Left cardiac atrium (tissue), 4 donors: ENCODE data around the gene HOXB9. TPM values are rescaled to one million over a fixed set of nuclear protein-coding genes. Genes with fewer than 3 reads are reported as not detected.

ENCODE experiments used
- ATAC-seq, 2 donors: fragments of 200-7000 bp; cut with Tn5 transposase; one replicate each; pipeline ENCODE4 v1.9.1; 2020; ENCODE audit warnings: mild to moderate bottlenecking in 2 of 2, moderate library complexity in 2 of 2
- DNase-seq: peaks from one replicate; pipeline ENCODE4 v3.0.0-alpha.2; 2020
- intact Hi-C, 2 donors: fragments of 100-400 bp; cut with DNase I; formaldehyde crosslinking; loops; one replicate each; pipeline versions ENCODE4 v1.14.1 to v1.15.1; 2022 to 2023
- total RNA-seq, 2 donors: library from RNA; stranded (reverse); fragmentation: NEBNext Ultra II Directional; extraction: Animal tissue kit (Norgen Biotek cat#: 25700); gene quantifications; one replicate each; pipeline ENCODE4 v1.2.1, GENCODE V29; 2021
- donor health status: DM: no; HTN: yes; CAD: no.
- donor health status: DM: no; HTN: yes; CAD: no; lungs with severe emphysema.
- donor health status: DM: yes; HTN: yes; CAD: no.
- donor health status: Dilated cardiomyopathy.

The HOXB9 gene
- total RNA-seq, 2 donors from 2014 or later, result not detected

- intact Hi-C loops, result no loop called here
- DNase-seq (no peak), ATAC-seq (no peak)
These were observed 1.0 kb upstream of the HOXB9 start for GRCh38 chr17:48627118-48627597.

DNA sequence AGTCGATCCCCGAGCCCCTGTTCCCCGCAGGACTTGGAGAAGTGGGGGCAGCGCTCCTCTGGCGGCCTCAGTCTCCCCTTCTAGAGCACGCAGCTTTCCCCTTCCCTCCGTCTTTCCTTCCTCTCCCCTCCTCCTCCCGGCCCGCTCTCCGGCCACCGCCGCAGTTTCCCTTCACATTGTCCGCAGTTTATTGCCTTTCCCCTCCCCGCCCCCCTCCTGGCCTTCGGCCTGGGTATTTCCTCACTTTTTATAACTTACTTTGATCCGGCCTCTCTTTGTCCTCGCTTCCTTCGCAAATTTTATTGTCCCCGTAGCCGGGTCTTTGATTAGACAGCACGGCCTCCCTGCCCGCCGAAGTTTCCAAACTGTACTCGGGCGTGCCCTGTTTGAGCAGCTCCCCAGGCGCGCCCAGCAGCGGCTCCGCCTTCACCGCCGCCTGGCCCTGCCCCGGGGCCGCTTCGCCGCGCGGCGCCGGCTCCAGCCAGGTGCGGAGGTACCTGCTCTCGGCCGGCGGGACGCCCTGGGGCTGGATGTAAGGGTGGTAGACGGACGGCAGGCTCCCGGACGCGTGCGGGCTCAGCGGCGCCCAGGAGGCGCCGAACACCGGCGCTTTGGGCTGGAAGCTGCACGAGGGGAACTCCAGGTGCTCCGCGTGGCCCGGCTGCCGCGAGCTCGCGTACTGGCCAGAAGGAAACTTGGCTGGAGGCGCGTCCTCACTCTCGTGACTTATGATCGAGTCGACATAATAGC is 488 bp downstream of the HOXB9 start:
- peak; percentile 58 to 78 for ATAC-seq
- intact Hi-C loops, result no loop called here
- no peak for DNase-seq

- DNase-seq, result no peak
- intact Hi-C loops, result no loop called here
These were observed 1.3 kb downstream of the HOXB9 start for GRCh38 chr17:48624544-48625494.

DNA sequence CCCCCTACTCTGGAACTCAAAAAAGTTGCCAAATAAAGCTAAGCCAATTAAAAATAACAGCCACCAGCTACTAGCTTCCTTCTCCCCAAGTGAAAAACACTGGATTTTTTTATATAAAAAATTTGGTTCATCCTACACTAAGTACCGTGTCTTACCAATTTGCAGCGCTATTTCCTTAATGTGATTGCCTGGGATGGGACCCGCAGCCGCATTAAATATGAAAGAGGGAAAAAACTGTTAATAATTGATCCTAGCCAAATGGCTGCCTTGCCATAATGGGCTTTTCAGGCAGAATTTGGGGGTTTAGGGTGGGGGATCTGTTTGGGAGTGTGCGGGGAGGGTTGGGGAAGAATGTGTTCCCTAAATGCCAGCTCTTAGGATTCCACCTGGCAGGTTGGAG is 2.0 kb downstream of the HOXB9 start:
- ATAC-seq, result no peak
- intact Hi-C loops, result no loop called here
- DNase-seq, result no peak

More at GRCh38 chr17:48624544-48625494, 1.3 kb downstream of the HOXB9 start:
- peak; percentile 48 for ATAC-seq

- DNase-seq, result no peak
- no peak for ATAC-seq
- intact Hi-C loops, result no loop called here
These were observed 2.6 kb downstream of the HOXB9 start for GRCh38 chr17:48623583-48623982.

GRCh38 chr17:48622857-48623256 is 3.3 kb downstream of the HOXB9 start:
- no peak for ATAC-seq

GRCh38 chr17:48621410-48622392 is 4.5 kb downstream of the HOXB9 start:
- ATAC-seq, result no peak
- DNase-seq, result no peak
- intact Hi-C loops, result no loop called here

More at GRCh38 chr17:48622857-48623256, 3.3 kb downstream of the HOXB9 start:
- intact Hi-C loops, result no loop called here
- no peak for DNase-seq

DNA sequence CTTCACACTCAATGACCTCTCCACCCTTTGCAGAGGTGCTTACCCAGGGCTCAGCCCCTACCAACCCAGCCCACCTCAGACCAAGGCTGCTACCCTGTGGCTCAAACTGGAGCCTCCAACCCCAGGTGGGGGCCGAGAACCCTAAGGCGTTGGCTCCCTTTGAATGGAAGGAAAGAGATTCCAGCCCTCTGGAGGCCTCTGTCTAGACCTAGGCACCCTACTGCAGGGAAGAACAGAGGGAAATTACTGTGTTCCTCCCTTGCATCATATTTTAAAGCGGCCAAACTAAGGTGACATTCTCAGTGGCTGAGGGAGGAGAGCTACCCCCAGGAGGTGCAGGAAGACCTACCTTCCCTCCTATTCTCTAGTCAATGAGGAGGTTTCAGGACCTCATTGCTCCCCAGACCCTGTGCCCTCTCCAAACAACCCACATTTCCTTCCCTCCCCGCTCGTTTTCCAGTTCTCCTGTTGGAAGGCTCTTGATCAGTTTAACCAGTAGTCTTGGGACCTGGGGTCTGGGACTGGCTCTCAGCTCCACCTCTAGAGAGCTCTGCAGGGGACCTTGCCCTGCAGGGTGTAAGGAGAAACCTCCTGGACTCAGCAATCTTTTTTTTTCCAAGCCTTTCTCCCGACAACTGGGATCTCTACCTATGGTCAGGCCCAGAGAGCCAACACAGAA is 5.6 kb downstream of the HOXB9 start:
- ATAC-seq (no peak), DNase-seq (no peak)
- intact Hi-C loops, result no loop called here

- intact Hi-C loops, result loop anchor here (5.0 to 10.0 kb wide), 3 partner anchors 285 to 595 kb away; no protein-coding TSS in a partner anchor
- ATAC-seq, result no peak
- no peak for DNase-seq
These were observed 6.2 kb downstream of the HOXB9 start for GRCh38 chr17:48619826-48620449.

- DNase-seq (peak; percentile 84), ATAC-seq (peak; percentile 91 to 93)
- intact Hi-C loops, result loop anchor here (5.0 to 10.0 kb wide), 3 partner anchors 284 to 594 kb away; no protein-coding TSS in a partner anchor
These were observed 7.8 kb downstream of the HOXB9 start for GRCh38 chr17:48618256-48618896.

DNA sequence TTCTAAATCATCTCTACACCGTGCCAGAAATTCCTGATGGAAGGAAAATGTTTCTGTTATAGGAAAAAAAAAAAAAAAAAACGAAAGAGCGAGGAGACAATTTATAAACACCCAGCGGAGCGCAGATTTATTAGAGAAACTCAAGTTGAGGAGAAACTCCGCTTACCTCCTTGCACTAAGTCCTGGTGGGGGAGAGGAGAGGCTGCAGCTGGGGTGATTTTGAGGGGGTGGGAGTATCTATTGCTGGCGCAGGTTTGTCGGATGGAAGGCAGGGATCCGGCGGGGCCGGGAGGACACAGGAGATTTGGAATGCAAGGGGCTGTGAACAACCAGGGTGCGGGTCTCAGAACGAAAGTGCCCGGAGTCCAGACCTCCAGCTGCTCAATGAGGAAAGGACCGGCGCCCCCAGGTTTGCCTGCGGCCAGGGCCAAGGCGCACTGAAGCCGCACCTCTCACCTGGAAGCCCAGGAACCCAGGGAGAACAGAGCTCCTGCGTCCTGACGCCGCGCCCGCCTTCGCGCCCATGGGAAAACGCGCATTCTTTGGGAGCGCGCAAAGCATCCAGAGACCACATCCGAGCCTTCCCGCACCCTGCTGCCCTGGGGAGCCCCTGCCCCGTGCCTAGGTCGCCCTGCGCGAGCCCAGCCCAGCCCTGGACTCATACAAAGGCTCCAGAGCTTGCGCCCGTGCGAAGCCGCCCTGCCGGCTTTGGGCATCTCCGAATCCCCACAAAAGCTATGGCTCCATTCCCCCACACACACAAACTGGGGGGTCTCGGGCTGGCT is 8.5 kb downstream of the HOXB9 start:
- intact Hi-C loops, result loop anchor here (5.0 to 10.0 kb wide), 3 partner anchors 283 to 593 kb away; no protein-coding TSS in a partner anchor
- ATAC-seq, result no peak
- no peak for DNase-seq

DNA sequence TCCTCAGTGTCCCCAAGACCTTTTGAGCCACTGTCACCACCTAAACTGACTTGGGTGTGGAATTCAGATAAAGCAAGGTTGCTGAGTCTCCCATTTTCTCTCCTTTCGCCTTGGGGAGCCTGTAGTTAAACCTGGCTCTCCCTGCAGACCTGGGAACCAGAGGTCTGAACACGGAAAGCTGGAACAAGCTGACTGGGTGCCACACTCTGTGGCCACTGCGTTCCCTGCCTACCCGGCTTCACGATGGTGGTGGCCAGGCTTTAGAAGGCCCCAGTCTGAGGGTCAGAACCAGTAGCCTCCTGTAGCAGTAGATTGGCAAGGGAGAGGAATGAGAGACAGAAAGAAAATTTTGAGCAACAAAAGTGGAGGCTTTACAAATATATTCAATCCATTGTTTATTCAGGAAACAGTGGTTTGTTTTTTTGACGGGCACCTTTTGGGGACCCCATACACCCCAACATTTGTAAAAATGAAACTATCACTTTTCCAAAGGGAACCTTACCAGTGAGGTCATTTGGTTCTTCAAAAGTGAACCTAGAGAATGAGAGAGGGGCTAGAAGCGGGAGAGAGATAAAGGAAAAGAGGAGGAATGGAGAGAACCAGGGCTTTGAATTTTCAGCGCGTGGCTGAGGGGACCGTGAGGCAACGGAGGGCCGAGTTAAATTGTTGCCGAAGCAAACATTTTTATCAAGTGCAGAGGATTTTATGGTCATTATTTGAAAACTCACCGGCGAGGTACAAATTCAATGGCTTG is 9.3 kb downstream of the HOXB9 start:
- DNase-seq, result no peak
- intact Hi-C loops, result loop anchor here (5.0 to 10.0 kb wide), 3 partner anchors 282 to 592 kb away; no protein-coding TSS in a partner anchor
- ATAC-seq, result no peak

DNA sequence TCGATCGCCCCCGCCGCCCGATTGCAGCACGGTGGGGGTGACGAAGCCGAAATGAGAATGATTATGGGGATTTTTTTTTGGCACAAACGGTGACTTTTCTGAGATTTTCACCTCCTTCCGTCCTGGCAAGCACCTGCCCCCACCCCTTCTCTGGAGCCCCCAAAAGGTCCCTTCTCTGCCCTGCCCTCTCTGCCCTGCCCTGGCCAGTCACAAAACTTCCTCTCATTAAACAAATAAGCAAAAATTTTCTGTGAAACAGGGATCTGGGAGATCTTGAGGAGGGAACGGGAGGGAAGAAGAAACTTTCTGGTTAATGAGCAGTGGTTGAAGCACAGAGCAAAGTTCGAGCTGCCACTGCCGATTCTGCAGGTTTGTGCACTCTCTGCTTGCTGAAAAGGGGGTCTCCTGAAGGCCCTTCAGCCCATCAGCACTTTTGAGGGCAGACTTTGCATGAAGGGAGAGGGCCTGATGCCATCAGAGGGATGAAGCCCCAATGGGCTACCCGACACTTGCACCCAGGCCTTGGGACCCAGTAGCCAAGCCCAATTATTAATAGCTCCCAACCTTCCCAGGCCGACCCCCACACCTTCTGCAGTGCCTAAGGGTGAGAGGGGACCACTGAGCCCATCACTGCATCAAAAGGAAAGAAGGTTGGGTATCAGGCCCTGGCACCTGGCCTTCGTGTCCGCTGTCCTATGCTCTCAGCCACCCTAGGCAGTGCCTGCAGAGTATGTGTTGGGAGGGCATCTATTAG is 10.0 kb downstream of the HOXB9 start:
- DNase-seq (no peak), ATAC-seq (no peak)
- intact Hi-C loops, result loop anchor here (5.0 to 10.0 kb wide), 3 partner anchors 281 to 591 kb away; no protein-coding TSS in a partner anchor

GRCh38 chr17:48615047-48615962 is 10.9 kb downstream of the HOXB9 start, which contains the start of gene HOXB8:
HOXB8 (minus strand) TSS chr17:48615292; CDS start chr17:48614704, 588 bp downstream.
- no peak for ATAC-seq
- intact Hi-C loops, result loop anchor here (5.0 to 10.0 kb wide), 3 partner anchors 281 to 591 kb away; no protein-coding TSS in a partner anchor
- DNase-seq, result no peak
